Heart right ventricle (tissue), 16 donors: ENCODE measurements around the gene FRAS1. TPM values are rescaled to one million over a fixed set of nuclear protein-coding genes. Genes with fewer than 3 reads are reported as not detected.

Experiments
- ATAC-seq, 8 donors: fragments of 200-7000 bp; cut with Tn5 transposase; one replicate each; pipeline ENCODE4 v1.9.1; 2020; ENCODE audit warnings: mild to moderate bottlenecking in 8 of 8, moderate library complexity in 8 of 8, moderate number of reproducible peaks in 1 of 8
- DNase-seq, 2 donors: peaks; one replicate each; pipeline ENCODE4 v3.0.0-alpha.2; 2020
- H3K27ac ChIP-seq, 10 donors: fragments of 200-600 bp; sonication (generic) in 2 of 10; one replicate each; pipeline versions ENCODE4 v1.5.0 to v1.8.0; 2020 to 2022; ENCODE audit warnings: mild to moderate bottlenecking in 3 of 10
- H3K27me3 ChIP-seq, 7 donors: fragments of 200-600 bp; one replicate each; pipeline ENCODE4 v1.8.0; 2021 to 2022; ENCODE audit warnings: mild to moderate bottlenecking in 2 of 7
- H3K36me3 ChIP-seq, 9 donors: fragments of 200-600 bp; sonication (generic) in 1 of 9; one replicate each; pipeline versions ENCODE4 v1.5.0 to v1.8.0; 2020 to 2022; ENCODE audit warnings: mild to moderate bottlenecking in 2 of 9
- H3K4me1 ChIP-seq, 9 donors: fragments of 200-600 bp; sonication (generic) in 1 of 9; one replicate each; pipeline versions ENCODE4 v1.5.0 to v1.8.0; 2020 to 2022; ENCODE audit warnings: mild to moderate bottlenecking in 4 of 9
- H3K4me3 ChIP-seq, 10 donors: fragments of 200-600 bp; sonication (generic) in 2 of 10; one replicate each; pipeline versions ENCODE4 v1.5.0 to v1.8.0; 2020 to 2022; ENCODE audit warnings: mild to moderate bottlenecking in 7 of 10, moderate library complexity in 2 of 10
- H3K9me3 ChIP-seq, 11 donors: fragments of 200-600 bp in 10 of 11; sonication (generic) in 2 of 11; one replicate each; pipeline versions ENCODE4 v1.5.0 to v1.8.0; 2013 to 2022; ENCODE audit warnings: mild to moderate bottlenecking in 2 of 11, control low read depth in 1 of 11, moderate library complexity in 1 of 11
- CTCF ChIP-seq, 9 donors: fragments of 200-600 bp; sonication (generic) in 2 of 9; IDR thresholded peaks; one replicate each; pipeline versions ENCODE4 v1.5.0 to v1.8.0; 2021 to 2022; ENCODE audit warnings: antibody characterized with exemption in 9 of 9, mild to moderate bottlenecking in 5 of 9, moderate library complexity in 1 of 9
- WGBS, 2 donors: extraction: QIAGEN DNeasy Blood & Tissue Kit; methylation state at CpG; one replicate each; pipeline ENCODE4 v1.1.7; 2013; ENCODE audit warnings: inconsistent platforms in 1 of 2; 5-methylcytosine and 5-hydroxymethylcytosine counted together
- intact Hi-C, 10 donors: fragments of 100-400 bp; cut with DNase I; formaldehyde crosslinking; loops; one replicate each; pipeline versions ENCODE4 v1.11.1 to v1.14.2; 2022
- polyA plus RNA-seq, 2 donors: library from polyadenylated mRNA; stranded (reverse); fragments of 200-250 nt; gene quantifications; one replicate each; pipeline ENCODE4 v1.2.3, GENCODE V29; 2013
- total RNA-seq, 10 donors: library from RNA; stranded (reverse); fragmentation: NEBNext Ultra II Directional in 3 of 10; extraction: Animal tissue kit (Norgen Biotek cat#: 25700) in 3 of 10; gene quantifications; one replicate each; pipeline versions ENCODE4 v1.2.1 to v1.2.4, GENCODE V29; 2021 to 2023
- donor health status: Arrhythmogenic right ventricular cardiomyopathy.
- donor health status: ischemic (EF 13 %, LVEDD 7.1; RV severe dilation, severe dysfunction).
- donor health status: healthy with polysubstance abuse.
- donor health status: DM: no; HTN: yes; CAD: no.
- donor health status: DM: no; HTN: no; CAD: no.
- donor health status: ischemic (EF 25% LVEDD 6.9; RV normal size, moderate dysfunction).
- donor health status: ischemic (EF 25% LVEDD 5.7; RV mildly dilated, moderate dysfunction).
- donor health status: healthy.
- donor health status: DM: yes; HTN: yes; CAD: no.
- donor health status: Ischemic cardiomyopathy.
- donor health status: ischemic (EF 35%, LVEDD 5.7; RV mildly dilated, moderate dysfunction).
- donor health status: nonischemic (EF 11% LVEDD 7.7; RV severe dilation, severe dysfunction).
- donor health status: DM: yes; HTN: yes; CAD: no.
- donor health status: PGD.
- donor health status: ischemic (EF 29% LVEDD 5.4; RV normal size, mild dysfunction).
- donor health status: nonischemic (EF 23%, LVEDD 6.1; RV moderate dilation, normal function).

Gene FRAS1
- total and polyA plus RNA-seq, 12 donors = 0.93 to 6.2 (median 3.1) TPM

GRCh38 chr4:78372355-78372988 is 315.3 kb downstream of the FRAS1 start:
- Histone ChIP-seq H3K27ac (no peak overlapping the region), H3K4me1 (no peaks in the 10 kb centered on the region), H3K36me3 (peaks cover 0 to 9% (median 0%) of the 10 kb centered on the region in 9 donors), H3K9me3 (no peaks in the 10 kb centered on the region), H3K4me3 (no peak overlapping the region), H3K27me3 (no peaks in the 10 kb centered on the region)
- intact Hi-C loops = no loop called here
- DNase-seq (no peak), ATAC-seq (no peak)
- no peak for TF ChIP-seq CTCF (IDR thresholded peaks at IDR 0.05)
- 79 to 80% methylated on average over 5 of the region's 5 CpGs for WGBS, 2 donors

GRCh38 chr4:78377555-78377954 is 320.4 kb downstream of the FRAS1 start:
- no peak for TF ChIP-seq CTCF (IDR thresholded peaks at IDR 0.05)
- WGBS, 2 donors = 90 to 94% methylated on average over 2 of the region's 2 CpGs
- DNase-seq = no peak
- peaks cover 0 to 9% (median 0%) of the 10 kb centered on the region in 9 donors for H3K36me3 ChIP-seq
- H3K9me3 ChIP-seq = no peaks in the 10 kb centered on the region
- peaks cover 0 to 5% (median 0%) of the 10 kb centered on the region in 9 donors for H3K4me1 ChIP-seq
- no peaks in the 10 kb centered on the region for H3K27me3 ChIP-seq
- no peak for ATAC-seq
- H3K4me3 ChIP-seq = no peak overlapping the region
- no peak overlapping the region for H3K27ac ChIP-seq
- intact Hi-C loops = no loop called here

GRCh38 chr4:78379040-78379439 is 321.9 kb downstream of the FRAS1 start:
- peaks cover 0 to 5% (median 0%) of the 10 kb centered on the region in 9 donors for H3K4me1 ChIP-seq
- peaks cover 0 to 6% (median 0%) of the 10 kb centered on the region in 9 donors for H3K36me3 ChIP-seq
- TF ChIP-seq CTCF (IDR thresholded peaks at IDR 0.05) = no peak
- no peaks in the 10 kb centered on the region for H3K27me3 ChIP-seq
- no peak for ATAC-seq
- no peak overlapping the region for H3K27ac ChIP-seq
- DNase-seq = no peak
- intact Hi-C loops = no loop called here
- WGBS, 2 donors = 90% methylated on average over 4 of the region's 4 CpGs
- H3K4me3 ChIP-seq = no peak overlapping the region
- H3K9me3 ChIP-seq = no peaks in the 10 kb centered on the region

- no peaks in the 10 kb centered on the region for H3K9me3 ChIP-seq
- peaks cover 0 to 5% (median 0%) of the 10 kb centered on the region in 9 donors for H3K4me1 ChIP-seq
- H3K4me3 ChIP-seq = no peak overlapping the region
- 78 to 79% methylated on average over 4 of the region's 4 CpGs for WGBS, 2 donors
- H3K27me3 ChIP-seq = no peaks in the 10 kb centered on the region
- intact Hi-C loops = no loop called here
- DNase-seq = no peak
- ATAC-seq = no peak
- no peak overlapping the region for H3K27ac ChIP-seq
- no peak for TF ChIP-seq CTCF (IDR thresholded peaks at IDR 0.05)
- H3K36me3 ChIP-seq = no peaks in the 10 kb centered on the region
Measured at GRCh38 chr4:78379991-78380729, 323.0 kb downstream of the FRAS1 start.
